DOHH2 (cell line): ENCODE results near the gene RPF1.

Source experiments
- H3F3A ChIP-seq: fragments of 200-600 bp; sonication (generic), shearing (Covaris generic); 2 replicates; pipeline ENCODE4 v1.6.0; 2016; ENCODE audit warnings: antibody characterized with exemption, mild to moderate bottlenecking; ENCODE audit not compliant: control insufficient read depth, insufficient read depth
- H3K27ac ChIP-seq: fragments of 200-600 bp; sonication (generic); 2 replicates; pipeline ENCODE4 v1.5.1; 2014; ENCODE audit warnings: low read depth, mild to moderate bottlenecking, low read length, moderate library complexity
- H3K27me3 ChIP-seq: fragments of 200-600 bp; sonication (generic); 2 replicates; pipeline ENCODE4 v1.6.1; 2014; ENCODE audit warnings: mild to moderate bottlenecking, low read length, mixed read lengths; ENCODE audit not compliant: control insufficient read depth
- H3K36me3 ChIP-seq: fragments of 200-600 bp; sonication (generic); 2 replicates; pipeline ENCODE4 v1.6.1; 2014; ENCODE audit warnings: mild to moderate bottlenecking, low read length, moderate library complexity, mixed read lengths; ENCODE audit not compliant: control insufficient read depth
- H3K4me1 ChIP-seq: fragments of 200-600 bp; sonication (generic); 2 replicates; pipeline ENCODE4 v1.6.1; 2014; ENCODE audit warnings: mild to moderate bottlenecking, low read length, mixed read lengths; ENCODE audit not compliant: control insufficient read depth
- H3K4me2 ChIP-seq: fragments of 200-600 bp; sonication (generic); 2 replicates; pipeline ENCODE4 v1.6.0; 2014; ENCODE audit warnings: mild to moderate bottlenecking, low read length, moderate library complexity
- H3K4me3 ChIP-seq: fragments of 200-600 bp; sonication (generic); 2 replicates; pipeline ENCODE4 v1.5.1; 2014; ENCODE audit warnings: mild to moderate bottlenecking, low read length, mixed read lengths
- H3K79me2 ChIP-seq: fragments of 200-600 bp; sonication (generic); 2 replicates; pipeline ENCODE4 v1.6.1; 2014; ENCODE audit warnings: mild to moderate bottlenecking, low read length, mixed read lengths; ENCODE audit not compliant: control insufficient read depth
- H3K9me2 ChIP-seq: fragments of 200-600 bp; sonication (generic); replicated peaks from 2 replicates; pipeline ENCODE4 v1.6.1; 2014; ENCODE audit warnings: mild to moderate bottlenecking, low read length, mixed read lengths; ENCODE audit not compliant: control insufficient read depth
- H3K9me3 ChIP-seq: fragments of 200-600 bp; sonication (generic); 2 replicates; pipeline ENCODE4 v1.6.1; 2014; ENCODE audit warnings: antibody characterized with exemption, low read length, mixed read lengths; ENCODE audit not compliant: control insufficient read depth, insufficient read depth
- H4K20me1 ChIP-seq: fragments of 200-600 bp; sonication (generic); 2 replicates; pipeline ENCODE4 v1.6.0; 2014; ENCODE audit warnings: low read depth, mild to moderate bottlenecking, antibody characterized with exemption, low read length, moderate library complexity; ENCODE audit not compliant: control insufficient read depth, insufficient read depth
- CTCF ChIP-seq: fragments of 200-600 bp; sonication (generic); IDR thresholded peaks from one replicate; pipeline ENCODE4 v1.5.1; 2014; ENCODE audit warnings: antibody characterized with exemption, mild to moderate bottlenecking, low read depth, low read length; ENCODE audit not compliant: poor library complexity, severe bottlenecking
- EZH2phosphoT487 ChIP-seq: fragments of 200-600 bp; sonication (generic); IDR thresholded peaks from 2 replicates; pipeline ENCODE4 v1.6.1; 2017; ENCODE audit warnings: borderline replicate concordance, mild to moderate bottlenecking, antibody characterized with exemption, low read length, moderate library complexity, mixed read lengths

RPF1 gene

GRCh38 chr1:84504580-84505492 lies 25.8 kb downstream of the RPF1 start:
- H3K79me2 ChIP-seq: peaks cover 71% of the 10 kb centered on the region

GRCh38 chr1:84505493-84506001 lies 26.5 kb downstream of the RPF1 start:
- Histone ChIP-seq H3K9me3 (peaks cover 8% of the 10 kb centered on the region), H3F3A (peaks cover 29% of the 10 kb centered on the region), H3K79me2 (peaks cover 64% of the 10 kb centered on the region), H3K4me2 (peak overlapping the region; percentile 89), H3K9me2 (no peaks in the 10 kb centered on the region), H3K27me3 (no peaks in the 10 kb centered on the region), H3K27ac (peak overlapping the region; percentile 87), H4K20me1 (peaks cover 16% of the 10 kb centered on the region; the same call in 1 of the 2 replicates), H3K4me1 (peaks cover 33% of the 10 kb centered on the region), H3K4me3 (peak overlapping the region; percentile 94), H3K36me3 (peaks cover 44% of the 10 kb centered on the region)
- TF ChIP-seq EZH2phosphoT487 (no peak), CTCF (no peak)

More at GRCh38 chr1:84504580-84505492, 25.8 kb downstream of the RPF1 start:
- TF ChIP-seq CTCF: no peak
- no peak for TF ChIP-seq EZH2phosphoT487
- peak overlapping the region; percentile 87 for H3K27ac ChIP-seq
- H3K36me3 ChIP-seq: peaks cover 51% of the 10 kb centered on the region
- no peaks in the 10 kb centered on the region for H3K27me3 ChIP-seq
- H3K9me2 ChIP-seq: no peaks in the 10 kb centered on the region
- H3K4me1 ChIP-seq: peaks cover 39% of the 10 kb centered on the region
- H3K9me3 ChIP-seq: peaks cover 8% of the 10 kb centered on the region
- H3K4me3 ChIP-seq: peak overlapping the region; percentile 94
- peak overlapping the region; percentile 89 for H3K4me2 ChIP-seq
- H4K20me1 ChIP-seq: peaks cover 16% of the 10 kb centered on the region; the same call in 1 of the 2 replicates
- H3F3A ChIP-seq: peaks cover 29% of the 10 kb centered on the region

- Histone ChIP-seq H3K4me2 (peak within 1 kb of the TSS; percentile 89), H3K36me3 (peaks cover 38% of the 10 kb centered on the region), H4K20me1 (peaks cover 16% of the 10 kb centered on the region; the same call in 1 of the 2 replicates), H3K9me2 (no peaks in the 10 kb centered on the region), H3K9me3 (peaks cover 8% of the 10 kb centered on the region), H3K27me3 (no peaks in the 10 kb centered on the region), H3K4me3 (peak within 1 kb of the TSS; percentile 94), H3F3A (peaks cover 27% of the 10 kb centered on the region), H3K4me1 (peaks cover 30% of the 10 kb centered on the region), H3K27ac (peak within 1 kb of the TSS; percentile 87), H3K79me2 (peaks cover 58% of the 10 kb centered on the region)
- TF ChIP-seq EZH2phosphoT487 (no peak), CTCF (no peak)
These were observed 27.1 kb downstream of the RPF1 start, which contains the start of the genes GNG5 and SPATA1 for GRCh38 chr1:84506002-84506728. Gene GNG5, minus strand, starts transcription at chr1:84506581. Its CDS starts 490 bp downstream, at chr1:84506091. Gene SPATA1, plus strand, starts transcription at chr1:84506386. Its CDS starts 9,974 bp downstream, at chr1:84516360.
